OCI-LY1 (cell line): ENCODE results near the gene WEE1.
A peak's percentile ranks its signal among the peaks of the same experiment; 100 is the strongest.

ENCODE experiments used
- H2AFZ ChIP-seq: fragments of 200-600 bp; sonication (generic), shearing (Covaris generic); 2 replicates; pipeline ENCODE4 v1.6.0; 2014; ENCODE audit warnings: antibody characterized with exemption, mild to moderate bottlenecking, low read length
- H3F3A ChIP-seq: fragments of 200-600 bp; sonication (generic), shearing (Covaris generic); 2 replicates; pipeline ENCODE4 v1.6.0; 2014; ENCODE audit warnings: mild to moderate bottlenecking, antibody characterized with exemption, low read length, moderate library complexity; ENCODE audit not compliant: insufficient read depth
- H3K27ac ChIP-seq: fragments of 200-600 bp; sonication (generic); 2 replicates; pipeline ENCODE4 v1.5.1; 2014; ENCODE audit warnings: low read length, mixed run types, mild to moderate bottlenecking, low read depth; ENCODE audit not compliant: poor library complexity, severe bottlenecking
- H3K27me3 ChIP-seq: fragments of 200-600 bp; sonication (generic); 2 replicates; pipeline ENCODE4 v1.6.0; 2014; ENCODE audit warnings: antibody characterized with exemption, mild to moderate bottlenecking, low read length, moderate library complexity; ENCODE audit not compliant: insufficient read depth
- H3K36me3 ChIP-seq: fragments of 200-600 bp; sonication (generic); 2 replicates; pipeline ENCODE4 v1.6.1; 2014; ENCODE audit warnings: mild to moderate bottlenecking, antibody characterized with exemption, low read length, moderate library complexity, mixed read lengths; ENCODE audit not compliant: insufficient read depth
- H3K4me1 ChIP-seq: fragments of 200-600 bp; sonication (generic); 2 replicates; pipeline ENCODE4 v1.5.1; 2014; ENCODE audit warnings: mild to moderate bottlenecking, low read length, moderate library complexity; ENCODE audit not compliant: insufficient read depth, severe bottlenecking
- H3K4me2 ChIP-seq: fragments of 200-600 bp; sonication (generic), shearing (Covaris generic); 2 replicates; pipeline ENCODE4 v1.6.1; 2014; ENCODE audit warnings: low read length
- H3K4me3 ChIP-seq: fragments of 200-600 bp; sonication (generic); 2 replicates; pipeline ENCODE4 v1.5.1; 2014; ENCODE audit warnings: low read length, low read depth, mild to moderate bottlenecking, mixed read lengths; ENCODE audit not compliant: poor library complexity, severe bottlenecking
- H3K79me2 ChIP-seq: fragments of 200-600 bp; shearing (Covaris generic); 2 replicates; pipeline ENCODE4 v1.6.1; 2016; ENCODE audit warnings: mixed run types, low read length, mixed read lengths; ENCODE audit not compliant: insufficient read depth
- H3K9ac ChIP-seq: fragments of 200-600 bp; sonication (generic), shearing (Covaris generic); 2 replicates; pipeline ENCODE4 v1.6.1; 2014; ENCODE audit warnings: mild to moderate bottlenecking, low read length, mixed read lengths
- H3K9me2 ChIP-seq: fragments of 200-600 bp; sonication (generic), shearing (Covaris generic); 2 replicates; pipeline ENCODE4 v1.6.1; 2014; ENCODE audit warnings: low read depth, mild to moderate bottlenecking, low read length, mixed read lengths
- H3K9me3 ChIP-seq: fragments of 200-600 bp; shearing (Covaris generic); 2 replicates; pipeline ENCODE4 v1.6.1; 2014; ENCODE audit warnings: low read length, mixed read lengths
- H4K20me1 ChIP-seq: fragments of 200-600 bp; sonication (generic), shearing (Covaris generic); 2 replicates; pipeline ENCODE4 v1.6.0; 2016; ENCODE audit warnings: mild to moderate bottlenecking, low read length; ENCODE audit not compliant: insufficient read depth
- EZH2 ChIP-seq: fragments of 200-600 bp; sonication (generic), shearing (Covaris generic); IDR thresholded peaks from 2 replicates; pipeline ENCODE4 v1.8.0; 2017; ENCODE audit warnings: borderline replicate concordance, mixed run types, mild to moderate bottlenecking, antibody characterized with exemption, low read length, moderate library complexity, mixed read lengths
- TF ChIP-seq, protein P1 (sequence below): fragments of 200-600 bp; sonication (generic), shearing (Covaris generic); IDR thresholded peaks from 2 replicates; pipeline ENCODE4 v1.5.1; 2017; ENCODE audit warnings: mild to moderate bottlenecking, antibody characterized with exemption, low read length, moderate library complexity, mixed read lengths

WEE1 gene

DNA sequence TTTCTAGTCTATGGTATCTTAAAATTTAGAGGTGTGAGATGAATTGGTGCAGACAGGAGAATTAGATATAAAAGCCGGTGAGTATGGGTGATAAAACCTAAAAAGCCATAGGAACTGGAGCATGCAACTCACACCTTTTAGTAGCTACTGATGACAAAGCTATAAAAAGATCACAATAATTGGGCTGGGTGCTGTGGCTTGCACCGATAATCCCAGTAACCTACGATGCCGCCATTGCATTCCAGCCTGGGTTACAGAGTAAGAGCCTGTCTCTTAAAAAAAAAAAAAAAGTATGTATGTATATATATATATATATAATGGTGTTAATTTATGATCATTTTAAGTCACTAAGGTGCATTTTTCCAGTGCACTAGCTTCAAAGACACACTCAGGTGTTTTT, 17.2 kb downstream of the WEE1 start:
- Histone ChIP-seq H3K4me2 (no peak overlapping the region), H3F3A (peaks cover 35% of the 10 kb centered on the region), H3K9ac (no peak overlapping the region), H4K20me1 (no peaks in the 10 kb centered on the region), H3K4me3 (no peak overlapping the region), H3K79me2 (no peaks in the 10 kb centered on the region), H3K27me3 (no peaks in the 10 kb centered on the region), H3K4me1 (peaks cover 33% of the 10 kb centered on the region), H3K27ac (peak overlapping the region; percentile 35), H3K9me3 (no peaks in the 10 kb centered on the region), H2AFZ (no peak overlapping the region), H3K36me3 (peaks cover 48% of the 10 kb centered on the region), H3K9me2 (no peaks in the 10 kb centered on the region)
- TF ChIP-seq EZH2 = no peak
- TF ChIP-seq, protein P1, sequence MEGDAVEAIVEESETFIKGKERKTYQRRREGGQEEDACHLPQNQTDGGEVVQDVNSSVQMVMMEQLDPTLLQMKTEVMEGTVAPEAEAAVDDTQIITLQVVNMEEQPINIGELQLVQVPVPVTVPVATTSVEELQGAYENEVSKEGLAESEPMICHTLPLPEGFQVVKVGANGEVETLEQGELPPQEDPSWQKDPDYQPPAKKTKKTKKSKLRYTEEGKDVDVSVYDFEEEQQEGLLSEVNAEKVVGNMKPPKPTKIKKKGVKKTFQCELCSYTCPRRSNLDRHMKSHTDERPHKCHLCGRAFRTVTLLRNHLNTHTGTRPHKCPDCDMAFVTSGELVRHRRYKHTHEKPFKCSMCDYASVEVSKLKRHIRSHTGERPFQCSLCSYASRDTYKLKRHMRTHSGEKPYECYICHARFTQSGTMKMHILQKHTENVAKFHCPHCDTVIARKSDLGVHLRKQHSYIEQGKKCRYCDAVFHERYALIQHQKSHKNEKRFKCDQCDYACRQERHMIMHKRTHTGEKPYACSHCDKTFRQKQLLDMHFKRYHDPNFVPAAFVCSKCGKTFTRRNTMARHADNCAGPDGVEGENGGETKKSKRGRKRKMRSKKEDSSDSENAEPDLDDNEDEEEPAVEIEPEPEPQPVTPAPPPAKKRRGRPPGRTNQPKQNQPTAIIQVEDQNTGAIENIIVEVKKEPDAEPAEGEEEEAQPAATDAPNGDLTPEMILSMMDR = no peak

DNA sequence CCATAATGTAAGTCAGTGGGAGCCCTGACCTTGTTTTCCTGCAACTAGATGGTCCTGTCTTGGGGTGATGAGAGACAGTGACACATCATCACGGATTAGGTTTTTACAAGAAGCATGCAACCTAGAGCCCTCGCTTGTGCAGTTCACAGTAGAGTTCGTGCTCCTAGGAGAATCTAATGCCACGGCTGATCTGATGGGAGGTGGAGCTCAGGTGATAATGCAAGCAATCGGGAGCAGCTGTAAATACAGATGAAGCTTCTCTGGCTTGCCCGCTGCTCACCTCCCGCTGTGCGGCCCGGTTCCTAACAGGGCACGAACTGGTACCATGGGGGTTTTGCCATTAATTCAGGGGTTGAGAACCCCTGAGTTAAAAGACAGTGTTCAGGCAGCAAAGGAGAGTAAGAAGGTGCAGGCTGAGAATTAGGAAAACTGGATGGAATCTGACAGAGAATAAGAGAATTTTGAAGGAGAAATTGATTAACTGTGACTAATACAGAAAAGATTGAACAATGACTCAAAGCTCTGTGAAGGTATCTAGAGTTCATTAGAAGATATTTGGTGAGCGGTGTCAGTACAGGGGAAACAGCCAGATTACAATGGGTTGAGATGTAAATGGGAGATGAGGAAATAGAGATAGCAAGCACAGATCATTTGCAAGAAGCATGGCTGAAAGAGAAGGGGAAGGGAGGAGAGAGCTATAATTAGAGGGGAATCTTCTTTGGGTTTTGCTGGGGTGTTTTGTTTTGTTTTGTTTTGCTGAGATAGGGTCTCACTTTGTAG, 21.0 kb downstream of the WEE1 start:
- Histone ChIP-seq H3K9me2 (no peaks in the 10 kb centered on the region), H3K4me1 (peaks cover 53% of the 10 kb centered on the region), H3K9me3 (no peaks in the 10 kb centered on the region), H3K9ac (peak overlapping the region; percentile 42; the same call in 1 of the 2 replicates), H3K4me3 (peak overlapping the region; percentile 19), H3F3A (peaks cover 12% of the 10 kb centered on the region; the same call in 1 of the 2 replicates), H4K20me1 (no peaks in the 10 kb centered on the region), H3K79me2 (no peaks in the 10 kb centered on the region), H3K4me2 (peak overlapping the region; percentile 55), H2AFZ (no peak overlapping the region), H3K27me3 (no peaks in the 10 kb centered on the region), H3K27ac (peak overlapping the region; percentile 87), H3K36me3 (peaks cover 12% of the 10 kb centered on the region)
- no peak for TF ChIP-seq EZH2
- TF ChIP-seq, protein P1 = no peak

DNA sequence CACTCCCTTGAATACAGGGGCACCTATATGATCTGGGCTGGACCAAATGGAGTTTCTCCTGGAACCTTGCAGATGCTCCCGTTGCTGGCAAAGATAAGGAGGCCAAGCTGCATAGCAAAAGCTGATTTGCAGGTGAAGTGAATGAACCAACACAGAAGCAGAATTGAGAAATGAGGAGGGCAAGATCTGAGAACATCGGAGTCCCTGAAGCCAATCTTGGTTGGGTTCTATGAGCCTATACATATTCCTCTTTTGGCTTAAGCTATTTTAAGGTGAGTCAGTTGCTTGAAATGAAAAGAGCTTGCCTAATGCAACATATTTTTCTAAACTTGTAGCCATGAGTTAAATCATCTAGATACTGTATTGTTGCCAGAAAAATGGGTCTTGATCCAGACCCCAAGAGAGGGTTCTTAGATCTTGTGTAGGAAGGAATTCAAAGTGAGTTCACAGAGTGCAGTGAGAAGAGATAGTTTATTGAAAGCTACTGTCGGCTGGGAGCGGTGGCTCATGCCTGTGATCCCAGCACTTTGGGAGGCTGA, 23.5 kb downstream of the WEE1 start:
- H3K27me3 ChIP-seq = no peaks in the 10 kb centered on the region
- no peaks in the 10 kb centered on the region for H3K36me3 ChIP-seq
- H3K9me3 ChIP-seq = no peaks in the 10 kb centered on the region
- H4K20me1 ChIP-seq = no peaks in the 10 kb centered on the region
- peak overlapping the region; percentile 87 for H3K27ac ChIP-seq
- H3K4me3 ChIP-seq = no peak overlapping the region
- no peaks in the 10 kb centered on the region for H3K79me2 ChIP-seq
- peaks cover 77% of the 10 kb centered on the region for H3K4me1 ChIP-seq
- H3K9me2 ChIP-seq = no peaks in the 10 kb centered on the region
- TF ChIP-seq, protein P1 = no peak
- TF ChIP-seq EZH2 = no peak
- H3F3A ChIP-seq = peaks cover 14% of the 10 kb centered on the region
- H2AFZ ChIP-seq = no peak overlapping the region
- peak overlapping the region; percentile 11; the same call in 1 of the 2 replicates for H3K9ac ChIP-seq
- peak overlapping the region; percentile 41 for H3K4me2 ChIP-seq
